Kidney epithelial cell (primary cell): Measurements from ENCODE around the gene WDR38. TPM values are rescaled to one million over a fixed set of nuclear protein-coding genes. Genes with fewer than 3 reads are reported as not detected.

Experiments
- DNase-seq: peaks from one replicate; pipeline ENCODE4 v3.0.0-alpha.2; 2010; ENCODE audit warnings: low read depth
- H3K27me3 ChIP-seq: 2 replicates; pipeline ENCODE4 v1.6.0; 2011; ENCODE audit warnings: low read length; ENCODE audit not compliant: control insufficient read depth, insufficient read depth
- H3K36me3 ChIP-seq: 2 replicates; pipeline ENCODE4 v1.5.1; 2011; ENCODE audit warnings: low read length; ENCODE audit not compliant: control insufficient read depth, insufficient read depth
- H3K4me3 ChIP-seq: 2 replicates; pipeline ENCODE4 v1.5.1; 2011; ENCODE audit warnings: low read depth, mild to moderate bottlenecking, control low read depth, low read length
- total RNA-seq: library from RNA; depleted of rRNA; stranded (reverse); fragments of >200 nt; gene quantifications from 2 replicates; pipeline ENCODE4 v1.2.3, GENCODE V29; 2015
- TF ChIP-seq, protein P1 (sequence below): IDR thresholded peaks from 2 replicates; pipeline ENCODE4 v1.5.1; 2011; ENCODE audit warnings: mild to moderate bottlenecking, moderate library complexity, low read length, control low read depth, inconsistent platforms; ENCODE audit not compliant: insufficient read depth, poor library complexity, severe bottlenecking

The WDR38 gene
- total RNA-seq, 1 donor from 2014 or later, result not detected

DNA sequence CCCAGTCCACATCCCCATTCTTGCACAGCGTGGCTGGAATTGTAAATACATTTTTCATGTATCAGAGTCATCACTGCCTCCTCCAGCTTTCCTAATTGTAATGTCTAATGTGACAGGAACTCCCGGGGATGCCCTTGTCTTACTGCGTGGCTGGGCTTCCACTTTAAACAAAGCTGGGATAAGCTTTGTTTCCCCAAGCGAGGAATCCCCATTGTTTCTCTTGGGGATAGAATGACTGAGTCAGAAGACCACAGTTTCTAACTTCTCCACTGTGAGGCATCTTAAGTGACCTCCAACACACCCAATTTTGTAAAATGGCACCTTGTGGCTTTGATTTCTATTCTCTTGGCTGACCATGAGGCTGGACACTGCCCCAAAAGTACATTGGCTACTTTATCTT, 31.1 kb downstream of the WDR38 start:
- no peak for DNase-seq
- Histone ChIP-seq H3K4me3 (no peak overlapping the region), H3K36me3 (peaks cover 2% of the 10 kb centered on the region), H3K27me3 (no peaks in the 10 kb centered on the region)
- TF ChIP-seq, protein P1, sequence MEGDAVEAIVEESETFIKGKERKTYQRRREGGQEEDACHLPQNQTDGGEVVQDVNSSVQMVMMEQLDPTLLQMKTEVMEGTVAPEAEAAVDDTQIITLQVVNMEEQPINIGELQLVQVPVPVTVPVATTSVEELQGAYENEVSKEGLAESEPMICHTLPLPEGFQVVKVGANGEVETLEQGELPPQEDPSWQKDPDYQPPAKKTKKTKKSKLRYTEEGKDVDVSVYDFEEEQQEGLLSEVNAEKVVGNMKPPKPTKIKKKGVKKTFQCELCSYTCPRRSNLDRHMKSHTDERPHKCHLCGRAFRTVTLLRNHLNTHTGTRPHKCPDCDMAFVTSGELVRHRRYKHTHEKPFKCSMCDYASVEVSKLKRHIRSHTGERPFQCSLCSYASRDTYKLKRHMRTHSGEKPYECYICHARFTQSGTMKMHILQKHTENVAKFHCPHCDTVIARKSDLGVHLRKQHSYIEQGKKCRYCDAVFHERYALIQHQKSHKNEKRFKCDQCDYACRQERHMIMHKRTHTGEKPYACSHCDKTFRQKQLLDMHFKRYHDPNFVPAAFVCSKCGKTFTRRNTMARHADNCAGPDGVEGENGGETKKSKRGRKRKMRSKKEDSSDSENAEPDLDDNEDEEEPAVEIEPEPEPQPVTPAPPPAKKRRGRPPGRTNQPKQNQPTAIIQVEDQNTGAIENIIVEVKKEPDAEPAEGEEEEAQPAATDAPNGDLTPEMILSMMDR, result no peak

DNA sequence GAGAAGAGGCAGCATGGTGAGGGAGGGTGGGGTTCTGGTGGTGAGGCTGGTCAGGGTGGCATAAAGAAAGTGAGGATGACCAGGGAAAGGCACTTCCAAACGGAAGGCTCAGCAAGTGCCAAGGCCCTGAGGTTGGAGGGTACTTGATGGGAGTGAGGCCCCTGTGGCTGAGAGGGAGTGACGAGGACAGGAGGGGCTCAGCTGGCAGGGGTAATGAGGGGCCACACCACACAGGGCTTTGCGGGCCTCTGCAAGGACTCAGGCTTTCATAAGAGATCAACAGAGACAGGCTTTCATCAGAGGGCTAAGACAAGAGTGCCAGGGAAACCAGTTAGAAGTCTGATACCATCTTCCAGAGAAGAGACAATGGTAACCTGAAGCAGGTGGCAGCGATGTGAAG, 32.3 kb downstream of the WDR38 start:
- no peak for DNase-seq
- Histone ChIP-seq H3K4me3 (no peak overlapping the region), H3K27me3 (no peaks in the 10 kb centered on the region), H3K36me3 (peaks cover 2% of the 10 kb centered on the region)
- TF ChIP-seq, protein P1, result no peak

DNA sequence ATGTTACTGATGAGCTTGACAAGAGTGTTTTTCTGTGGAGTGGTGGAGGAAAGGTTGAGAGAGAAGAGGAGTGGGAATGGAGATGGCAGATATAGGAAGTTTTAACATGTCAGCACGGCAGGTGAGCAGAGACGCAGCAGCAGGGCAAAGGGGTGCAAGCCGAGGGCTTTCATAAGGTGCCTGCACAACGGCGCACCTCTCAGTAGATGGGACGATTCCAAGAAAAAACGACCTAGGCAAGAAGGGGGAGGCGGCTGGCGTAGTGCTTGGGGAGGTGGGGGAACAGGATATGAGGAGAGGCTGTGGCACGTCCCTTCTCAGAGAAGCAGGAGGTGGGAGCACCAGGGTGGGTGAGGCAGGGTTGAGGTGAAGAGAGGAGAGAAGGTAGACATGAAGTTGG, 33.2 kb downstream of the WDR38 start:
- no peak overlapping the region for H3K4me3 ChIP-seq
- H3K27me3 ChIP-seq, result no peaks in the 10 kb centered on the region
- TF ChIP-seq, protein P1, result no peak
- DNase-seq, result no peak
- H3K36me3 ChIP-seq, result peaks cover 2% of the 10 kb centered on the region

DNA sequence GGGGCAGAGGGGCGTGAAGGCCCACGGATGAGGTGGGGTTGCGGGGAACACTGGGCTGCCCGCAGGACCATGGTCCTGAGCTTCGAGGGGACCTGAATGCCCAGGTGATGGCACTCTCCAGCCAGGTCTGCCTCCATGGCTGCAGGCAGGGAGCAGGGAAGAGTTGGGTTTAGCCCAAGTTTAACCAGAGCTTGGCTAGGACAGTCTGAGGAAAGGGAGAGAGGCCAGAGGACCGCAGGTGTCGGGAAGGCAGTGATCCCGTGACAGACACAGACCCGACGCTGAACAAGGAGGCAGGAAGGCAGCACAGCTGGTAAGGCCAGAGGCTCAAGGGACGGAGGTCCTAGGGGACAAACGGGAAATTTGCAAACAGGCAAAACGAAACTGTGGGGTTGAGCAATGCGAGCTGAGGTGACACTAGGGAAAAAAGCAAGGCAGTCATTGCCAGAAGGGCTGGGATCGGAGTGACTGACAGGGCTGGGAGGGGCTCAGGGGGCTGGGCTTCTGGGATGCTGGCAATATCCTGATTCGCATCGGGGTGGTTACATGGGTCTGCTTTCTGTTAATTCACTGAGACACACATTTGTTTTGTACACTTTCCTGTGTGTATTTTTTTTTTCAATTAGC, 33.7 kb downstream of the WDR38 start:
- Histone ChIP-seq H3K4me3 (no peak overlapping the region), H3K27me3 (no peaks in the 10 kb centered on the region), H3K36me3 (peaks cover 2% of the 10 kb centered on the region)
- TF ChIP-seq, protein P1, result no peak
- DNase-seq, result no peak

DNA sequence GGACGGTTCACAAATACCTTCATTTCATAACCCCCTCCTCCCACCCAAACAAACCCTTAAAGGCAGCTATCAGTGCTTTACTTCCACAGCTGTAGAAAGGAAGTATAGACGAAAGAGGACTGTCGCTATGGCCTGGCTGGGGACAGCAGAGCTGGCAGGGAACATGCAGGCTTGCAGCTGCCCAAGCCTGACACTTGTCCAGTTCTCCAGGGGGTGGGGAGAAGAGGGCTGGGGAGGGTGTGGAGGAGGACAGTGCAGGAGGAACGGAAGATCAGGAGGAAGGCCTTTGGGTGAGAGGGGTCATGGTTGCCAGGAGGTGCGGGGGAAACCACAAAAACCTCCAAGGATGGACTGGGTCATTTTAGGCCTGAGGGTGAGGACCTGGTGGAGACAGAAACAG, 34.6 kb downstream of the WDR38 start:
- TF ChIP-seq, protein P1, result no peak
- Histone ChIP-seq H3K36me3 (peaks cover 2% of the 10 kb centered on the region), H3K4me3 (no peak overlapping the region), H3K27me3 (no peaks in the 10 kb centered on the region)
- no peak for DNase-seq

DNA sequence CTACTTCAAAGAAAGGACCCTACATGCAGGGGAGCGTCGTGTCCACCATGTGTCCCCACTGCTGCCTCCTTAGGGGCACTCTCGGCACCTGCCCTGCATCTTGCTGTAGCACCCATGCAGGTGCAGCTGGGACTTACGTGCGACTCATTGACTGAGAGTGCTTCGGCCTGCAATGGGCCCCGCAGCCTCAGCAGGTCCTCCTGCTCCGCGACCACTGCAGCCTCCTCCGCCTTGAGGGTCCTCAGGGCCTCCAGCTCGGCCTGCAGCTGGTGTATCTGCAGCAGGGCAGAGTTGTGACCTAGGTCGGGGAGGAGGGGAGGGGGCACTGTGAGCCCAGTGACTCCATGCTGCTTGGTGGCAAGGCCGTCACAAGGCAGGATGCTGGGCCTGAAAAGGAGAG, 35.7 kb downstream of the WDR38 start:
- H3K4me3 ChIP-seq, result no peak overlapping the region
- TF ChIP-seq, protein P1, result no peak
- no peaks in the 10 kb centered on the region for H3K27me3 ChIP-seq
- DNase-seq, result no peak
- H3K36me3 ChIP-seq, result peaks cover 2% of the 10 kb centered on the region
